Fibroblast of the aortic adventitia (primary cell): Measurements from ENCODE around the gene PAX1. TPM values are rescaled to one million over a fixed set of nuclear protein-coding genes. Genes with fewer than 3 reads are reported as not detected.
A peak's percentile ranks its signal among the peaks of the same experiment; 100 is the strongest.

Source experiments
- DNase-seq: peaks from one replicate; pipeline ENCODE4 v3.0.0-alpha.2; 2010; ENCODE audit warnings: low read depth
- H3K4me3 ChIP-seq: 2 replicates; pipeline ENCODE4 v1.5.1; 2011; ENCODE audit warnings: low read depth, mild to moderate bottlenecking, control low read depth, low read length, moderate library complexity
- total RNA-seq: library from RNA; depleted of rRNA; stranded (reverse); fragments of >200 nt; gene quantifications from 2 replicates; pipeline ENCODE4 v1.2.3, GENCODE V29; 2012; ENCODE audit warnings: low replicate concordance
- TF ChIP-seq, protein P1 (sequence below): IDR thresholded peaks from 2 replicates; pipeline ENCODE4 v1.5.1; 2011; ENCODE audit warnings: mild to moderate bottlenecking, low read length, control low read depth, inconsistent platforms; ENCODE audit not compliant: insufficient read depth

PAX1 gene
- total RNA-seq, 1 donor, result not detected

DNA sequence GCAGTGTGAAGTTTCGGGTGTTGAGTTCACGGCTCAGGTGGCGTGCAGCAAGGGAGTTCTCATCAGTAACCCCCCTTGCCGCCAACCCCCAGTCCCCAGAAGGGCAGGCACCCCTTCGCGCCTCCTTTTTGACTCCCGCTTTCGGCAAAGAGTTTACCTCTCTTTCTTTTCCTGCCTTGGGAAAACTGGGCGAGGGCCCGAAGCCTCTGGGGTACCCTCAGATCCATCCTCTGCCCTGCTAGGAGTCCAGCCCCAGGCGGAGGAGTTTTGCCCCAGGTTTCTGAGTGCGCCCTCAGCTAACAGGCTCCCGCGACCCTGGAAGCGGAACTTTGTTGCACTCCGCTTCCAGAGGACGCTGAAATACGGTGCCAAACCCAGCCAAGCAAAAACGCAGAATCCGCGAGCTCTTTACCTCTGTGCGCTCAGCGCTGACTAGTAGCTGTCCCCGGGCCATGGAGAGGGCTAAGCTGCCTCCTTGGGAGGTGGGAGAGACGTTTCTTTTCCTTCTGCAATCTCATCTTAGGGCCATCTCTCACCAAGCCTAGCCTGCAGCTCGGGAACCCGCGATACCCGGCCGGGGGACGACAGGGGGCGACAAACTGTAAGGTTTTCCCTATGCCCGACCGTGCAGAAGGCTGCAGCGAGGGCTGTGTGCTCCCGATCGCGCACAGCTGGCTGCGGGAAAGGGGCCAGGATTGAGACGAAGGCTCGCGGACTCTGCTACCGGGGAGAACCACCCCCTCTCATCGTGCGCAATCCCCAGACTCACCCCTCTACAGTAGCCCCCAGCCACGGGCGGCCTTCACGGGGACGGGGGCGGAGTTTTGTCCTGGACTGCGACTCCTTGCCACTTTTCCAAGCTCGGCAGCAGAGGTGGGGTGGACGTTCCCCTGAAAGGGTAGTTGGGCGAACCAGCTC is 2.7 kb upstream of the PAX1 start:
- peak; percentile 19 for DNase-seq
- TF ChIP-seq, protein P1, sequence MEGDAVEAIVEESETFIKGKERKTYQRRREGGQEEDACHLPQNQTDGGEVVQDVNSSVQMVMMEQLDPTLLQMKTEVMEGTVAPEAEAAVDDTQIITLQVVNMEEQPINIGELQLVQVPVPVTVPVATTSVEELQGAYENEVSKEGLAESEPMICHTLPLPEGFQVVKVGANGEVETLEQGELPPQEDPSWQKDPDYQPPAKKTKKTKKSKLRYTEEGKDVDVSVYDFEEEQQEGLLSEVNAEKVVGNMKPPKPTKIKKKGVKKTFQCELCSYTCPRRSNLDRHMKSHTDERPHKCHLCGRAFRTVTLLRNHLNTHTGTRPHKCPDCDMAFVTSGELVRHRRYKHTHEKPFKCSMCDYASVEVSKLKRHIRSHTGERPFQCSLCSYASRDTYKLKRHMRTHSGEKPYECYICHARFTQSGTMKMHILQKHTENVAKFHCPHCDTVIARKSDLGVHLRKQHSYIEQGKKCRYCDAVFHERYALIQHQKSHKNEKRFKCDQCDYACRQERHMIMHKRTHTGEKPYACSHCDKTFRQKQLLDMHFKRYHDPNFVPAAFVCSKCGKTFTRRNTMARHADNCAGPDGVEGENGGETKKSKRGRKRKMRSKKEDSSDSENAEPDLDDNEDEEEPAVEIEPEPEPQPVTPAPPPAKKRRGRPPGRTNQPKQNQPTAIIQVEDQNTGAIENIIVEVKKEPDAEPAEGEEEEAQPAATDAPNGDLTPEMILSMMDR, result peak; percentile 59
- H3K4me3 ChIP-seq, result no peak overlapping the region

DNA sequence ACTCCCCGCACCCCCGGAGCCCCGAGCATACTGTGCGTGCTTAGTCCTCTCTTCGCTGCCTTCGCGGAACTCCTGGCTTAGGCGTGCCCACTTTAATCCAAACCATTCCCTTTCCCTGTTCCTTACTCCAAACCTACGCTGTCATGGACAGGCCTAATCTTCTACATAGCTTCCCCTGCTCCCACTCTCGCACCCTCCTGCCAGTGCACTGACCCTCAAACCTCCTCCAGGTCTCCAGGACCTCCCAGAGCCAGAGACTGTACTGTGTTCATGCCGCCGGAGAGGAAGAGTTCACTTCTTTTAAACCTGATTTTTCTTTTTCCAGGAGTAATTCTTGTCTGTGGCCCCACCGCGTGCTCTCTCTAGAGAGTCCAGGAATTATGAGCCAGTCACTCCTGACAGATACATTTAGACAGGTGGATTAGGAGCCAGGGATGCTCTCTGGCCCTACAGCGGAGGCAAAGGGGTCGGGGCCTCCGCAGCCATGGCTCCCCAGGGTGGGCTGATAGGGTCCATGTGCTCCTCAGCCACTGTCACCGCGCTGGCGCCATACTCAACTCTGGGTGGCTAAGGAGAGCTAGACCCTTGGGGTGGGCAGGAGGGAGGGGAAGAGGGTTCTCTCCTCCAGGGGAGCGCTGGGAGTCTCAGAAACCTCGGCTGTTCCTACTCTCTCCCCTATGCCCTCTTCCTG is 1.6 kb upstream of the PAX1 start:
- TF ChIP-seq, protein P1, result no peak
- H3K4me3 ChIP-seq, result no peak overlapping the region
- DNase-seq, result no peak

DNA sequence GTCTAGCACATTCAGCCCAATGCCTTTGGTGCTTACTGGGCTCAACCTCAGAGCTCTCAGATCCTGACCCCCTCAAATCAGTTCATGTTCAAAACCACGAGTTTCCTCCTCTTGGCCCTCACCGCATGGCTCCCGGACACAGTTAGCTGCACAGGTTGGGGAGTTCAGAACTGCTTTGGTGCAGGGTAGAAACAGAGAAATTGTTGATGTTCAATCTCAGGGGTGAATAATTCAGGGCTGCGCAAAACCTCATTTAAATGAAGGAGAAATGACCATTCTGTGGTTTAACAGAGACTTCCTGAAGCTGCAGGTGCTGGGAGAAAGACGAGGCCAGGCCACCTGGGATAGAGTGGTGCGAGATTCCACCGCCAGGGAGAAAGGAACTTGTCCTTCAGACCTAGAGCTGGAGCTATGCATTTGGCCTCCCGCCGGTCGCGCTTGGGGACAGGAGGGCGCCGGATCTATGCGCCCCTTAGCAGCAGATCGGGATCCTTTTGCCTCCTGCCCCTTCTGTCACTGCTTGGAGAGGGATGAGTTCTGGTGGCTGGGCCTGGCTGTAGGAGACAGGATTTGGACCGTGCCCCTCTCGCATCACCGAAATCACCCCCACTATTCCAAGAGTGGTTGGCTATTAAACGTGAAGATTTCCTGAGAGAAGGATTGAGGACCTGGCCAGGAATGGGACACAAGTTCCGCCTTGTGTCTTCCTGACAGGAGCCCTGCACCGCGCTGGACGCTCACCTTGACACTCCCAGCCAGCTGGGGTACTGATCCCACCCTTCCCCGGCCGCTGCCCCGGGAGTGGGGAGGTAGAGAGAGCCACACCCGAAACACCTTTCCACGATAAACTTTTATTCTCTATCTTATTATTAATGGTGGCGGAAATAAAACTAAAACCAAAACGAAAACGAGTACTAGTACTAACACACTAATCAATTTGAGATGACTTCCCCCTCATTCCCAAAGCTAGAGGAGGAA is 767 bp upstream of the PAX1 start:
- no peak for DNase-seq
- TF ChIP-seq, protein P1, result no peak
- no peak overlapping the region for H3K4me3 ChIP-seq

DNA sequence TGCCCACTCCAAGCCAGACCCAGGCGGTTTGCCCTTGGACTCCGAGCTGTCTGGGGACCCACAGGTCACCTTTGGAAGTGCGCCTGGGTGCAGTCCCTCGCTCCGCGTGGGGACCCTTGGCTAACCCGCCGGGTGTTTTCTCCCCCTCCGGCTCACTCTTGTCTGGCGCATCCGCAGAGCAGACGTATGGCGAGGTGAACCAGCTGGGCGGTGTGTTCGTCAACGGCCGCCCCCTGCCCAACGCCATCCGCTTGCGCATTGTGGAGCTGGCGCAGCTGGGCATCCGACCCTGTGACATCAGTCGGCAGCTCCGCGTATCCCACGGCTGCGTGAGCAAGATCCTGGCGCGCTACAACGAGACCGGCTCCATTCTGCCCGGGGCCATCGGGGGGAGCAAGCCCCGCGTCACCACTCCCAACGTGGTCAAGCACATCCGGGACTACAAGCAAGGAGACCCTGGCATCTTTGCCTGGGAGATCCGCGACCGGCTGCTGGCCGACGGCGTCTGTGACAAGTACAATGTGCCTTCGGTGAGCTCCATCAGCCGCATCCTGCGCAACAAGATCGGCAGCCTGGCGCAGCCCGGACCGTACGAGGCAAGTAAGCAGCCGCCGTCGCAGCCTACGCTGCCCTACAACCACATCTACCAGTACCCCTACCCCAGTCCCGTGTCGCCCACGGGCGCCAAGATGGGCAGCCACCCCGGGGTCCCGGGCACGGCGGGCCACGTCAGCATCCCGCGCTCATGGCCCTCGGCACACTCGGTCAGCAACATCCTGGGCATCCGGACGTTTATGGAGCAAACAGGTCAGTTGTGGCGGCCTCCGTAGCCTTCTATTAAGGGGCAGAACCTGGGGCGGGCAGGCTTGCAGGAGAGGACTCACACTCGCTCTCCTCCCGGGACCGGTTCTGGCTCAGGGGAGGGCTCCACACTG is 1.1 kb downstream of the PAX1 start:
- TF ChIP-seq, protein P1, result no peak
- DNase-seq, result no peak
- H3K4me3 ChIP-seq, result no peak overlapping the region

DNA sequence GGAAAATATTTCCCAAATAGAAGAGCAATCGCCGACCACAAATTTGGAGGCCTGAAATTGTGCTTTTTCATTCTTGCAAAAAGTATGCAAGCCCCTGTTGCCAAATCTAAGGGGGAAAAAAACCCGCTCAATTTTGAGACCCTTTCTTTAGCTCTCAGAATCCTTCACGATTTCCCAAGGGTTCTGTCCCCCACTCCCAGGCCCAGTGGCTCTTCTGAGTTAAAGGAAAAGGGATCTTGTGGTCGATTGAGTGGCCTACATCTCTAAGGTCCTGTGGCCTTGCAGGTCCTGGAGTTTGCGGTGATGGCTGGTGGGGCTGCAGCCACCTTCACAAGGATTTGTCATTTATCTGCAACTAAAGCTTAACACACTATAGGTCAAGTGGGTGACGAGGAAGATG is 1.8 kb downstream of the PAX1 start:
- no peak overlapping the region for H3K4me3 ChIP-seq
- TF ChIP-seq, protein P1, result no peak
- no peak for DNase-seq
